A673 (cell line): ENCODE results near the gene LUC7L. TPM values are rescaled to one million over a fixed set of nuclear protein-coding genes. Genes with fewer than 3 reads are reported as not detected.
"Not testable (repeated sequence)": the region's sequence is repeated elsewhere in the genome, so short reads cannot be mapped to it uniquely, and the experiment has no call there.

Source experiments
- BruUV-seq: library from RNA; stranded (reverse); fragments of 400-500 nt; replicated peaks from 2 replicates; lab custom pipeline; 2021; lab: Mats Ljungman, UMichigan
- CTCF ChIA-PET: fragments of 300-600 bp; sonication (Branson Sonifier 250); formaldehyde crosslinking; loops from one replicate; lab custom pipeline; 2022; ENCODE audit warnings: antibody characterized with exemption; lab: Charles Lee
- POLR2A ChIA-PET: fragments of 300-600 bp; sonication (Branson Sonifier 250); formaldehyde crosslinking; loops from one replicate; lab custom pipeline; 2022; ENCODE audit warnings: antibody characterized with exemption; ENCODE audit not compliant: low non-redundant PET; lab: Charles Lee
- DNase-seq: peaks from one replicate; pipeline ENCODE4 v3.0.0-alpha.2; 2015; ENCODE audit warnings: low spot score
- H3K27ac ChIP-seq: fragments of 200-600 bp; sonication (generic); 2 replicates; pipeline ENCODE4 v1.5.1; 2016; ENCODE audit warnings: mixed run types, low read depth, mild to moderate bottlenecking, mixed read lengths, antibody characterized with exemption, low read length; ENCODE audit not compliant: poor library complexity, severe bottlenecking
- H3K27me3 ChIP-seq: fragments of 200-600 bp; sonication (generic); replicated peaks from 2 replicates; pipeline ENCODE4 v1.6.1; 2017; ENCODE audit warnings: mixed run types, low read depth, mild to moderate bottlenecking, mixed read lengths, antibody characterized with exemption, low read length; ENCODE audit not compliant: insufficient read depth, poor library complexity
- H3K36me3 ChIP-seq: fragments of 200-600 bp; sonication (generic); 2 replicates; pipeline ENCODE4 v1.6.1; 2016; ENCODE audit warnings: mixed run types, mild to moderate bottlenecking, mixed read lengths, antibody characterized with exemption, low read length; ENCODE audit not compliant: insufficient read depth, poor library complexity, severe bottlenecking
- H3K4me1 ChIP-seq: fragments of 200-600 bp; sonication (generic); 2 replicates; pipeline ENCODE4 v1.6.1; 2017; ENCODE audit warnings: mixed run types, mild to moderate bottlenecking, mixed read lengths, antibody characterized with exemption, low read length; ENCODE audit not compliant: insufficient read depth, poor library complexity, severe bottlenecking
- H3K4me3 ChIP-seq: fragments of 200-600 bp; sonication (generic); 2 replicates; pipeline ENCODE4 v1.5.1; 2016; ENCODE audit warnings: low read depth, mixed run types, mild to moderate bottlenecking, mixed read lengths, low read length; ENCODE audit not compliant: poor library complexity, severe bottlenecking
- H3K9me3 ChIP-seq: fragments of 200-600 bp; sonication (generic); 2 replicates; pipeline ENCODE4 v1.6.1; 2016; ENCODE audit warnings: mixed run types, low read depth, mild to moderate bottlenecking, mixed read lengths, antibody characterized with exemption, low read length; ENCODE audit not compliant: poor library complexity, severe bottlenecking
- CTCF ChIP-seq: fragments of 300-800, 200-600 bp; sonication (generic); conservative IDR thresholded peaks from 2 replicates; pipeline ENCODE4 v1.5.1; 2017; ENCODE audit warnings: low read depth, mild to moderate bottlenecking, antibody characterized with exemption, low read length, moderate library complexity, mixed read lengths
- EZH2 ChIP-seq: fragments of 200-600 bp; sonication (generic); IDR thresholded peaks from 2 replicates; pipeline ENCODE4 v1.6.1; 2017; ENCODE audit warnings: borderline replicate concordance, low read depth, mild to moderate bottlenecking, mixed read lengths, antibody characterized with exemption, low read length; ENCODE audit not compliant: poor library complexity, severe bottlenecking
- intact Hi-C: fragments of 100-400 bp; cut with micrococcal nuclease; formaldehyde crosslinking; loops from one replicate; pipeline ENCODE4 v1.10.0; 2022; ENCODE audit not compliant: unreplicated experiment
- total RNA-seq: library from RNA; stranded (reverse); gene quantifications from 2 replicates; pipeline ENCODE4 v1.2.3, GENCODE V29; 2021

The LUC7L gene
- total RNA-seq, 1 experiment from 2014 or later = 152 TPM

- ChIA-PET POLR2A (no interaction called here), CTCF (no interaction called here)
- no peak overlapping the region for H3K4me3 ChIP-seq
- no peak overlapping the region for H3K27ac ChIP-seq
- DNase-seq = no peak
- H3K36me3 ChIP-seq = peaks cover 2% of the 10 kb centered on the region
- TF ChIP-seq EZH2 = no peak
- TF ChIP-seq CTCF = no peak
- peaks cover under 1% of the 10 kb centered on the region for H3K27me3 ChIP-seq
- intact Hi-C loops = no loop called here
- no TSS peak for BruUV-seq
- no peaks in the 10 kb centered on the region for H3K4me1 ChIP-seq
- no peaks in the 10 kb centered on the region for H3K9me3 ChIP-seq
Measured at GRCh38 chr16:269061-269796, 40.0 kb upstream of the LUC7L start.

- no peak for DNase-seq
- CTCF ChIA-PET = no interaction called here
- POLR2A ChIA-PET = no interaction called here
- TF ChIP-seq EZH2 (no peak), CTCF (no peak)
- Histone ChIP-seq H3K4me1 (no peaks in the 10 kb centered on the region), H3K4me3 (no peak overlapping the region), H3K27ac (no peak overlapping the region), H3K36me3 (peaks cover 4% of the 10 kb centered on the region), H3K9me3 (no peaks in the 10 kb centered on the region), H3K27me3 (no peaks in the 10 kb centered on the region)
- intact Hi-C loops = no loop called here
- no TSS peak for BruUV-seq
Measured at GRCh38 chr16:268141-269053, 39.1 kb upstream of the LUC7L start.

- H3K36me3 ChIP-seq, BruUV-seq, DNase-seq, CTCF ChIA-PET, H3K4me1 ChIP-seq, intact Hi-C loops, H3K27me3 ChIP-seq, H3K27ac ChIP-seq, H3K9me3 ChIP-seq, POLR2A ChIA-PET, H3K4me3 ChIP-seq: not testable (repeated sequence)
Measured at GRCh38 chr16:267562-267961, 38.3 kb upstream of the LUC7L start.
